Duodenal mucosa (tissue), 2 donors: ENCODE measurements around the gene DNAJB1.
A peak's percentile ranks its signal among the peaks of the same experiment; 100 is the strongest.
"Not testable (repeated sequence)": the region's sequence is repeated elsewhere in the genome, so short reads cannot be mapped to it uniquely, and the experiment has no call there.

Source experiments
- H3K27ac ChIP-seq: one replicate; pipeline ENCODE4 v1.7.0; 2013; ENCODE audit warnings: low read depth, low read length
- H3K27me3 ChIP-seq, 2 donors: one replicate each; pipeline ENCODE4 v1.7.0; 2013; ENCODE audit warnings: low read length in 2 of 2, control low read depth in 1 of 2; ENCODE audit not compliant: insufficient read depth in 2 of 2, control insufficient read depth in 1 of 2
- H3K36me3 ChIP-seq, 2 donors: one replicate each; pipeline ENCODE4 v1.7.0; 2013; ENCODE audit warnings: low read length in 2 of 2, control low read depth in 1 of 2; ENCODE audit not compliant: insufficient read depth in 2 of 2, control insufficient read depth in 1 of 2
- H3K4me1 ChIP-seq, 2 donors: one replicate each; pipeline ENCODE4 v1.7.0; 2013; ENCODE audit warnings: low read length in 2 of 2, control low read depth in 1 of 2; ENCODE audit not compliant: insufficient read depth in 2 of 2, control insufficient read depth in 1 of 2
- H3K4me3 ChIP-seq, 2 donors: one replicate each; pipeline ENCODE4 v1.7.0; 2013; ENCODE audit warnings: low read length in 2 of 2, low read depth in 1 of 2
- H3K9ac ChIP-seq, 2 donors: one replicate each; pipeline ENCODE4 v1.7.0; 2013; ENCODE audit warnings: low read length in 2 of 2, low read depth in 1 of 2
- H3K9me3 ChIP-seq, 2 donors: one replicate each; pipeline ENCODE4 v1.7.0; 2013; ENCODE audit warnings: low read length in 2 of 2, control low read depth in 1 of 2; ENCODE audit not compliant: control insufficient read depth in 1 of 2

Gene DNAJB1

GRCh38 chr19:14511229-14511593 lies 7.0 kb downstream of the DNAJB1 start:
- Histone ChIP-seq H3K4me1 (peaks cover 19% of the 10 kb centered on the region in 2 donors), H3K27me3 (no peaks in the 10 kb centered on the region), H3K4me3 (no peak overlapping the region), H3K9ac (no peak overlapping the region), H3K27ac (no peak overlapping the region), H3K36me3 (peaks cover 6 to 33% of the 10 kb centered on the region in 2 donors), H3K9me3 (no peaks in the 10 kb centered on the region)

- H3K27ac ChIP-seq, result no peak overlapping the region
- H3K36me3 ChIP-seq, result peaks cover 6 to 26% of the 10 kb centered on the region in 2 donors
- no peaks in the 10 kb centered on the region for H3K27me3 ChIP-seq
- H3K4me3 ChIP-seq, result no peak overlapping the region
- H3K4me1 ChIP-seq, result peaks cover 15 to 16% of the 10 kb centered on the region in 2 donors
- H3K9me3 ChIP-seq, result no peaks in the 10 kb centered on the region
- no peak overlapping the region for H3K9ac ChIP-seq
These were observed 7.6 kb downstream of the DNAJB1 start for GRCh38 chr19:14510311-14511228.

- Histone ChIP-seq H3K27me3 (no peaks in the 10 kb centered on the region), H3K4me3 (no peak overlapping the region), H3K36me3 (no peaks in the 10 kb centered on the region), H3K27ac (no peak overlapping the region), H3K9me3 (no peaks in the 10 kb centered on the region), H3K9ac (no peak overlapping the region), H3K4me1 (peaks cover 4 to 11% of the 10 kb centered on the region in 2 donors)
These were observed 10.3 kb downstream of the DNAJB1 start for GRCh38 chr19:14507704-14508542.

GRCh38 chr19:14505488-14506239 lies 12.5 kb downstream of the DNAJB1 start:
- no peaks in the 10 kb centered on the region for H3K27me3 ChIP-seq
- no peak overlapping the region for H3K4me3 ChIP-seq
- H3K9ac ChIP-seq, result peak overlapping the region in 1 of 2 donors; percentile 18
- no peaks in the 10 kb centered on the region for H3K9me3 ChIP-seq
- H3K27ac ChIP-seq, result no peak overlapping the region
- H3K4me1 ChIP-seq, result peaks cover 4 to 11% of the 10 kb centered on the region in 2 donors
- no peaks in the 10 kb centered on the region for H3K36me3 ChIP-seq

- not testable (repeated sequence) for H3K4me1 ChIP-seq, H3K9me3 ChIP-seq, H3K9ac ChIP-seq, H3K36me3 ChIP-seq, H3K4me3 ChIP-seq, H3K27me3 ChIP-seq, H3K27ac ChIP-seq
These were observed 13.6 kb downstream of the DNAJB1 start for GRCh38 chr19:14504575-14504974.

GRCh38 chr19:14503285-14503684 lies 14.9 kb downstream of the DNAJB1 start:
- no peak overlapping the region for H3K4me3 ChIP-seq
- H3K4me1 ChIP-seq, result peaks cover 4 to 7% of the 10 kb centered on the region in 2 donors
- no peak overlapping the region for H3K27ac ChIP-seq
- no peaks in the 10 kb centered on the region for H3K36me3 ChIP-seq
- H3K27me3 ChIP-seq, result no peaks in the 10 kb centered on the region
- no peak overlapping the region for H3K9ac ChIP-seq
- H3K9me3 ChIP-seq, result no peaks in the 10 kb centered on the region

- no peak overlapping the region for H3K4me3 ChIP-seq
- no peaks in the 10 kb centered on the region for H3K36me3 ChIP-seq
- H3K9me3 ChIP-seq, result no peaks in the 10 kb centered on the region
- H3K9ac ChIP-seq, result no peak overlapping the region
- no peak overlapping the region for H3K27ac ChIP-seq
- H3K4me1 ChIP-seq, result peaks cover 6 to 9% of the 10 kb centered on the region in 2 donors
- H3K27me3 ChIP-seq, result no peaks in the 10 kb centered on the region
These were observed 15.7 kb downstream of the DNAJB1 start for GRCh38 chr19:14502334-14503092.

- Histone ChIP-seq H3K27me3 (no peaks in the 10 kb centered on the region), H3K9ac (peak overlapping the region; percentile 48 to 57), H3K36me3 (no peaks in the 10 kb centered on the region), H3K9me3 (no peaks in the 10 kb centered on the region), H3K27ac (peak overlapping the region; percentile 67), H3K4me3 (peak overlapping the region; percentile 32 to 61), H3K4me1 (peaks cover 26 to 28% of the 10 kb centered on the region in 2 donors)
These were observed 20.8 kb downstream of the DNAJB1 start for GRCh38 chr19:14497228-14497921.

- H3K9ac ChIP-seq, result peak overlapping the region; percentile 48 to 57
- no peaks in the 10 kb centered on the region for H3K27me3 ChIP-seq
- H3K27ac ChIP-seq, result peak overlapping the region; percentile 67
- no peaks in the 10 kb centered on the region for H3K9me3 ChIP-seq
- H3K4me3 ChIP-seq, result peak overlapping the region; percentile 61 to 65
- H3K36me3 ChIP-seq, result no peaks in the 10 kb centered on the region
- H3K4me1 ChIP-seq, result peaks cover 26 to 28% of the 10 kb centered on the region in 2 donors
These were observed 21.4 kb downstream of the DNAJB1 start for GRCh38 chr19:14496834-14497227.
